GM21390 (cell line): ENCODE data around the gene XRCC4.
"Not testable (repeated sequence)": the region's sequence is repeated elsewhere in the genome, so short reads cannot be mapped to it uniquely, and the experiment has no call there.

Experiments
- ATAC-seq: cut with Tn5 transposase; IDR thresholded peaks from one replicate; pipeline ENCODE4 v1.9.1; 2021; ENCODE audit not compliant: unreplicated experiment

The XRCC4 gene

DNA sequence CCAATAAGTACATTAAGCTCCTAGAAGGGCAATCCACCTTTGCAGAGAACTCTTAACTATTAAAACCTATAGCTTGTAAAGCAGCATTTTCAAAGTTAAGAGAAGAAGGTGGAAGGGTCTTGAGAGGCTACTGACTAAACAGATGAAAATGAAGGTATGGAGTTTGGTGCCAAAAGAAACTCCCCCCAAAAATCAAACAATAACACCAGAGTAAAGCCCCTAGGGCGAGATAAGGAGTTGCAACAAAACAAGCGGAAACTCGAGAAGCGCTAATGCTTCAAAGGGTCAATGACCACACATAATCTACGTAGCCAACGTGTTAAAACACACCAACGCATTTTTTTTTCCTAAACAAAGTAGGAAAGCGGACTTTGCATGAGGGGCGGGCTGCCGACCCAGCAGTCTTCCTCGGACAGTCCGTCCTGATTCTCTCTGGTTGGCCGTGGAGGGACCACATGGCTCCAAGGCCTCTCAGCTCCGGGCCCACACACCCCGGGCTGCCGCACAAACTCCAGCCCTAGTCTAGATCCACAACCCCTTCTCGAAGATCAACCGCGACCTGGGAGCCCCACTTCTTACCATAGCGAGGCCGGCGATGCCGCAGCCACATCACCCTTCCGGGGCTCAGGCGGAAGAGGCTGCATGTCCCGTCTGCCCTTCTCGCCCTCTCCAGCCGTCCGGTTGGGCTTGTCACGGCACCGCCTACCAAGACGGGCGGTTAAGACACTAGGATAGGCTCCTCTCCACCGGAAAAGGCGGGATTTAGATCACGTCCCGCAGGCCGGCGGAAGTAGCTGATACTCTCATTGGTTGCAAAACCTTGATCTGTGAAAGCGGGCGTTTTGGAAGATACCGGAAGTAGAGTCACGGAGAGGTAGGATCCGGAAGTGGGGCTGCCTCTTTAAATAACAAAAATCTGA, at the start of gene XRCC4, which contains the start of gene TMEM167A:
Gene XRCC4, plus strand, starts transcription at position 806 of the 920 bp plus-strand sequence. CDS start 27,373 bp downstream, outside the sequence.
Gene TMEM167A, minus strand, starts transcription at position 653 of the 920 bp plus-strand sequence. Its CDS starts 71 bp downstream, at position 582.
- ATAC-seq, result peak; percentile 98

DNA sequence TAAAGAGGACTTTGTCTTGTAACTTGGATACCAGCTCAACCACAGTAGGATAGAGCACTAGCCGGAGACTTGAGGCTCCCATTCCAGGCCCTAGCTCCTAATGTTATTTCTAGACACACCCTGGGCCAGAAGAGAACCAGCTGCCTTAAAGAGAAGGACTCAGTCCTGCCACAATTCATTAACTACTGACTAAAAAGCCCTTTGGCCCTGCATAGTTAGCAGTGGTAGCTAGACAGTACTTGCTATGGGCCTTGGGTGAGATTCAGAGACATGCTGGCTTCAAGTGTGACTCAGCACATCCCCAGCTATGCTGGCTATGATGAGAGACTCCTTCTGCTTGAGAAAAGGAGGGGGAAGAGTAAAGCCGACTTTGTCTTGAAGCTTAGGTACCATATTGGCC, 47.4 kb upstream of the XRCC4 start:
- no peak for ATAC-seq

DNA sequence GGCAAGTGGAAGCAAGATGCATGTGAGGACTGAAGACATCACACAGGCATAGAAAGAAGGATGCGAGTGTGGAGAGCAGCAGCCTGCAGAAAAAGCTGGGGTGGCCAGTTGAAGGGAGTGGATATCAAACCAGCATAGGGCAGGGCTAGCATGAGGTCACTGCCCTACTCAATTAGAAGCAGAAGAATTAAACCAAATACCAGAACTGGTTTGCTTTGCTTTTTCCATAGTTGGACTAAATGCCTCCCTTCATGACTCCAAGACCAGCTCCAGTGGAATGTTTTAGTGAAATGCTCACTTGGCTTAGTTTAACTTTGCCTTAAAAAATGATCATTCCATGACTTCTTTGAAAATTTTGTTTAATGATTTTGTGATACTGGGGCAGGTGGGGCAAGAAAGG, 46.0 kb upstream of the XRCC4 start:
- ATAC-seq, result no peak

DNA sequence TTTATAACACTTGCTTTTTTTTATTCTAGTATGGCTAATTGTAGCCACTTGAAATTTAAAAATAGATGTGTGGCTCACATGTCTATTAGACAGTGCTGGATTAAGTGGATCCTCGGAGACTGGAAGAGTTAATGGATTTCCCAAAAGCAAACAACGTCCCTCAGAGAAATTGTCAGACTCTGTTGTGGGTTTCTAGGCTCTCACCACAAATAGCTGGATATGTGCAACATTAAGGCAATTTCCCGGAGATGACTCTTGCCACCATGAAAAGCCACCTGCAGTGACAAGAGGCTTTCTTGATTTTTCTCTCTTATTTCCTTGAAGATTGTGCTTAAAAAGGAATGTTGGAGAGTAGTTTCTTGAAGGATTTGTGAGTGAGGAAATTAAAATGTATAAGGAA, 43.3 kb upstream of the XRCC4 start:
- ATAC-seq, result no peak

DNA sequence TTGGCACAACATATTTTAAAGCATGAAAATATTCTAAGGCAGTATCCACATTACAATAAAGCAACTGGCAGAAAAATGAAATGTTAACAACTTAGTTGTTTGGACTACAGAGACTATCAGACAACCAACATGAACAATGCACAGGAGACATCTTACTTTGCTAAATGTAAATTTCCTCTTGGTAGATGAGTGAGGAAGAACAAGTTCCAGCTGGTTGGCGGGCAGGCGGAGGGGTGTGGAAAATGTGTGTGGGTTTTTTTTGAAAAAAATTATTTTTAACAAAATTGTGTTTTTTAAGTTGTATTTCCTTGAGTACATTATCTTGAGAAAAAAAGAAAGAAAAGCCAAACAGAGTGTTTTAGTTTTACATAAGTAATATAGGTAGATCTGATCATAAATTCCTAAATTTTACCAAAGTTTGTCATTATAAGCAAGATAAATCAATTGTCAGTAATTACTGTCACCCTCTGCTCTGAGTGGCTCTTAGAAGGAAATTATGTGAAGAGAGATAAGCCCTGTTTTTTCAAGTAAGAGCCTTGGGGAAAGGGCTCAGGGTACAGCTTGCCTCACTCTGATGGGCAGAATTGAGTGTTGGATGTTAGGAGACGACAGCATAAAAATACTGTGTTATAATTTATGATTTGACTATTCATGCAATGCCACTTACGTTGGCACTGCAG, 42.7 kb upstream of the XRCC4 start:
- no peak for ATAC-seq

DNA sequence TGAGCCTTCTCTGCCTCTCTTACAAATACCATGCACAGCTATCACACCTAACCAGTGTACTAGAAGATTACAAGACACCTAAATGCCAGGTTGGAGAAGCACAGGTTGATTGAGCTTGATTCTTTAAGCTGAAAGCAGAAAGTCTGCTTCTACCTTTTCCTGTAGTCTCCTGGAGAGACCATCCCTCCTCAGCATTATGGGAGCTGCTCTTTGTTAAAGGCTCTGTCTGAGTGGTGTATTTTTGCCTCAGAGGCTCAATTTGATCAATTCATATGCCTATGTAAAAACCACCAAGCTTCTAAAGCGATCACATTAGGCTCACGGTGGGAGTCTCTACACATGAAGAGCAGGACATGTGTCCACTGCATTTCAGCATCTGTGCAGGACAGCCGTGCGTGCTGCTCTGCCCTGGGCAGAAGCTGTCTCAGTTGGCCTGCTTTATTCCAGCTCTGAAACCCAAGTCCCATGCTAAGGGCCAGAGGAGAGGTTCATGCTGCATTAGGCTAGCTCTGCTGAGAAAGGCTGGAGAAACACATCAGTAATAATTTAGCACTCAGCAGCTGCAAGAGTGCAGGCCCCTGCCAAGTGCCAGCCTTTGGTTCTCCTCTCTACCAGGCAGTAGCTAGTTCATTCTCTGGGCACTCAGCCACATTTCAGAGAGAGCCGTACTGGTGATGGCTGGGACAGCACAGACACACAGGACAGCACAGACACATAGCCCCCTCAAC, 41.8 kb upstream of the XRCC4 start:
- ATAC-seq, result no peak

DNA sequence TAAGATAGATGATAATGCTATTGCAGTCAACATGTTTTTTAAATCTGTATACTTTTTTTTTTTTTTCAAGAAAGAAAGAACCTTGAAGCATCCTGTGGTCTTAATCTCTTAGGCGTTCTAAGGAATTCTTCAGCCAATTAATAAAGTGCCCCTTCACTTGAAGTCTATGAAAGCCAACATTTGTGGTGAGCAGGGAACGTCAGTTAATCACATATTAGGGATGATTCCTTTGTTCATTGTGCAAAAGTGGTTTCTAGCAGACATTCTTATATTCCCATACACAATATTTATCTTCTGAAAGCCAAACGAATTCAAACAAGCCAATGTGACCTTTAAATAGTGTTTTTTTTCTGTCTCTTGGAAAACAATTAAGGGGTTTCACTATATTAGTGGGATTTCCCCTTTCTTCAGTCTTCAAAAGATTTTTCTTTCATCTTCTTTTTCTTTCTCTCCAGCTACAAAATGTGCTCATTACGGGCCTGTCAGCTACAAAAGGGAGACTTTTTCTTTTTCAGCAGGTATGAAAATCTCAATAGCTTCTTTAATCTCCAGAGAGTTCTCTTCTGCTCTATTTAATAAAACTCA, 40.3 kb upstream of the XRCC4 start:
- no peak for ATAC-seq

DNA sequence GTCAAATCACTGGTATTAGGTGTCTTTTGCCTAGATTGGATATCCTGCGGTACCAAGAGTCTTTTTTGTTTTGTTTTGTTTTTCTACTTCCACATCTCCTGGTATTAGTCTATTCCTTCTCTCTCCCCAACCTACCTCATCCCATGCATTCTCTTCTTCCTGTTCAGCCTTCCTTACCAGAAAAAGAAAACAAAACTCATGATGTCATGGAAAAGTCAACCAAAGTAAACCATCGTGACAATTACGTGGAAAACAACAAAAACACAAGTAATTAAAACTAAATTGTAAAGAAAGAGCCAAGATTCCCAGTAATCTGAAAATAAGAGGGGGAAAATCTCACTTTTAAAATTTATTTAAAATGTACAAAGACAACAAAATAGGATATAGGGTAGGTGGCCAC, 38.4 kb upstream of the XRCC4 start:
- ATAC-seq, result no peak

DNA sequence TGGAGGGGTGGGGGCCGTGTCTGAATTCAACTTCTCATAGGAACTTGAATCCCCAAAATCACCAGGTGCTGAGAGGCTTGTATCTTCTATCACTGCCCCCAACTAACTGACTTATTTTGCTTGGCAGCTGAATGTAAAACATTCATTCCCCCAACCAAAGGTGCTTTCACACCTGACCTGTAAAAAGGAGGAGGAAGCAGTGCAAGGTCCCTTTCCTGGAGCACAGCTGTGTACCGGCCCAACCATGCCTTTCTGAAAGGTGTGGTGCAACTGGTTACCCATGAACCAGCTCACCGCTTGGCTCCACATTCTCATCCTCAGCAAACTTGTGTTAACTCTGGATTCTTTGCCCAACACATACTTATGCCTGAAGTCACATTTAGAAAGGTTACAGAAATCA, 34.8 kb upstream of the XRCC4 start:
- ATAC-seq, result no peak

DNA sequence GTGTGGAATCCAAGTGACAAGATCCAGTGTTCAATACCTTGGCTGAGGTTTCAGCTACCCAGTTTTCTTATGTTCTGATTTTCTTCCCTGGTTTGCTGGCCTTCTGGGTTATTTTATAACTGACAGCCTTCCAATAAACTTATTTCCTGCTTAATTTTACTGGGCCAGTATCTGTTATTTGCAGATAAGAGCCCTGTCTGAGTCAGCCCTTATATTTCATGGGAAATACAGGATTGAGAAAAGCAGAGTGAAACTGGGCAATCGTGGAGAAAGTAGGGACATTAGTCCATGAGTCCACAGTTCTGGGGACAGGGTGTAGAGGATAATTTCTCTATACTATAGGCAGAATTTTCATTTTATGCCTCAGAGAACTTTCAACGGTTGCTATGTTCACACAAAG, 32.4 kb upstream of the XRCC4 start:
- ATAC-seq, result no peak

DNA sequence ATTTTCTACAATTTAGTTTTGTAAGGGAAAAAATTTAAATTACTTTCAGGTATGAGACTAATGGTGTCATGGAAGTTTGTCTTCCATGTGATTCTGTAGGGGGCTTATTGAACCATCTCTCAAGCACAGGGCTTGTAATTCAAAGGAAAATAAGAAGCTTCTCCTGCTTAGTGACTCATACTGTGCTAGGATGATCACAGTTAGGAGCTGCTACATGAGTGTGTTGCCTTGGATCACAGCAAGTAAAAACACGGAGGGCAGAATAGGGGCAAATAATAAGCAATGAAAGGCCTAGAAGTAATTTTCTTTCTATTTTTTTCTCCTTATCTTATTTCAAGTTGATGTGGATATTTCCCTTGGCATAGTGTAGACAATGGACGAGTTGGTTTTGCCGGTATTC, 29.1 kb upstream of the XRCC4 start:
- ATAC-seq, result no peak

DNA sequence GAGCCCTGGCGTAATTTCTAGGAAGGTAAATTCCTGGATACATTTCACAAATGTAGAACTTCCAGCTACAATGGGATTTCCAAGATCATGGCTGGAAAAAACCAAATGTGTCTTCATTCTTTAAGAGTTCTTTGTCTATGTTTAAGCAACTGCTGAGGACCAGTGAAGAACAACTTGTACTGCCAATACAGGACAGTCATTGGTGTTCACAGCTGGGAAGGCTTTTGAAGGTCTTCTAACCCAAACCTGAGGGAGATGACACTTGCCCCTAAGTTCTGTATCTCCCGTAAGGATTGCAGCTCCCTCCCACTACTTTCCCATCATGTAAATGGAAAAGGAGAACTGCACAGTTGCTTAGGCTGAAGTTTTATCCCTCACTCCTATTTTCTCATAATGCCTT, 28.5 kb upstream of the XRCC4 start:
- no peak for ATAC-seq

DNA sequence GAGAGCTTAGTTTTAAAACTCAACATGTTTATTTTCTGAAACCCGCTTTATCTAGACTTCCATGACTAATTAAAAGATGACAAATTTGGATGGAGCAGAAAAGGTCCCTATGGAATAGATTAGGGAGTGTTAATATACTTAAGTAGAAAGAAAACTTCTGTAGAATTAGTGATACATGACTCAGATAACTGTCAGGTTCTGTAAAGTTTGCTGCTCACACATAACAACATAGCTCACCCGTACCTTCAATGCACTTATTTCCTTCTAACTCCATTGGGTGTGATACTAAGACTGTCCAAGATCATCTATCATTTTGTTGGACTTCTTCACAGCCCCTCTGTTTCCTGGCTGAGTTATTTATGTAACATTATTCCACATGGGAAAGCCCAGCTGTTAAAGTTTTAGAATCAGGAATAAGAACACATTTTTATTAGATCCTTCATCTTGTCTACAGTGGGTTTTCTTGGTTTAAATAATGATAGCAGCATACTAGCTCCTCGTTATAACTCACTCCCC, 27.9 kb upstream of the XRCC4 start:
- no peak for ATAC-seq

DNA sequence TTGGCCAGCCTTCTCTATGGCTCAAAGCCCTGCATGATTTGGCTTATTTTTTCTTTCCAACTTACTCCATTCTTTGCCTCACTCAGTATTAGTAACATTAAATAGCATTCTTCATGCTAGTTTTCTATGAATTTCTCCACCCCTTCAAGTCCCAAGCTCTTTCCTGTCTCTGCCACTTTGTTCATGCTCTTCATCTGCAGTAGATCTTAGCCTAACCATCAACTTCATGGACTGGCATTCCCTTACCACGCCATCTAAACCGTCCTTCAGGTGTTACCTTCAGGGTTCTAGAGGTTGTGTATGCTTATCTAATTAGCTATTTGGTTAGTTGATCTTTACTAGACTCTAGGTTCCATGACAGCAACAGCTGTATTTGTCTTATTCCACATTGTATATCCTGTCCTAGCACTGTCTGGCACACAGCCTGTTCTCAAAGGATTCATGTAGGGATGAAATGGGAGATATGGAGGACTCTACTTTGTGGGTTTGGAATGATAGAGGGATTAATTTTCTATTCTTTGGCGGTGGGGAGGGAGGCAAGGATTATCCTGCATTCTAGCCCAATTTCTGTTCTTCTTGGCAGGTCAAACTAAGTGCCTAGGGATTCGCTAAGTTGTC, 26.5 kb upstream of the XRCC4 start:
- no peak for ATAC-seq

DNA sequence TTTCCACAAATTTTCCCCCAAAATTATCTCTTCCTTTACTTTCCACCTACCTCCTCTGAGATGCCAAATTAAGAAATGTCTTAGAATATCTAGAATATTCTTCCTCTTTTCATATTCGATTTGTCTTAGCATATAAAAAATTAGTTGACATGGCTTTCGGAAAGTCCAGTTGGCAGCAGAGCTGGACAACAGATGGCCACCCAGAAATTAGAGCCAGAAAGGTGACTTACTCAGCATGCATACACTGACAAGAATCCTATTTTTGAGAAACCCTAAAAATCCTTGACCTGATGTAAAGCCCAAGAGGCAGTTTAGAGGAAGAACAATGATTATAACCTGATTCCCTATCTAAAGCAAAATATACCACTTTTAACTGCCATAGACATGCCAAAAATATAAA, 22.2 kb upstream of the XRCC4 start:
- no peak for ATAC-seq

DNA sequence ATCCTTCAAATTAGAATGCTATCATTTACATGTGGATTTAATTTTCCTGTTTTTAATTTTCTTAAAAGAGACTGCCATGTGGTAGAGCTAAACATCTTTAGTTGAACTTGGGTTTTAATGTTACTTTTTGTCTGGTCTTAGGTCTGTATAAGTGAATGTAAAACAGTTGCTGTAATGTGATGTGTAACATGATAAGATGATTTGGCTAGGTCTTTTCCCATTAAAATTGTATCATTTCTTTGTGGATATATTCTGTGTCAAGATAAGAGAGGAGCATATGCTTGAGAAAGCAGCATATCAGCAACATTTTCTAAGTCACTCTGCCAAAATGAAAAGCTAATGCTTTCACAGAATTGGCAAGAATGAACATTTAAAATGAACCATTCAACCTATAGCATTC, 18.6 kb upstream of the XRCC4 start:
- ATAC-seq, result no peak

DNA sequence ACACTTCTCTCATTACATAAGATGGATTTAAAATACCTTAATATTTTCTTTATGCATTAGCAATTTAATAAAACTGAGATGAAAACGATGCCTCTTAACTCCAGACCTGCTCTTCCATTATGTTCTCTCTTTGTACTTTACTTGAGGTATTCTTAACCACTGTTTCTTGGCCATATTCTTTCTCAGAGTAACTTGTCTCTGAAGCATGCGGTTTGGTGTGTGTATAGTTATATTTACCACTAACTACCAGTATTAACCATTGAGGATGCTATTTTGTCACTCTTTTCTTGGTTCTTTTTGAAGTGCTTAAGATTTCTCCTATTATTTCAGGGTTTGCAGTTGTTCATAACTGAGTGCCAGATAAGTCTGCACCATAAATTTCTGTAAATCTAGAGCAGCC, 18.0 kb upstream of the XRCC4 start:
- peak; percentile 59 for ATAC-seq

DNA sequence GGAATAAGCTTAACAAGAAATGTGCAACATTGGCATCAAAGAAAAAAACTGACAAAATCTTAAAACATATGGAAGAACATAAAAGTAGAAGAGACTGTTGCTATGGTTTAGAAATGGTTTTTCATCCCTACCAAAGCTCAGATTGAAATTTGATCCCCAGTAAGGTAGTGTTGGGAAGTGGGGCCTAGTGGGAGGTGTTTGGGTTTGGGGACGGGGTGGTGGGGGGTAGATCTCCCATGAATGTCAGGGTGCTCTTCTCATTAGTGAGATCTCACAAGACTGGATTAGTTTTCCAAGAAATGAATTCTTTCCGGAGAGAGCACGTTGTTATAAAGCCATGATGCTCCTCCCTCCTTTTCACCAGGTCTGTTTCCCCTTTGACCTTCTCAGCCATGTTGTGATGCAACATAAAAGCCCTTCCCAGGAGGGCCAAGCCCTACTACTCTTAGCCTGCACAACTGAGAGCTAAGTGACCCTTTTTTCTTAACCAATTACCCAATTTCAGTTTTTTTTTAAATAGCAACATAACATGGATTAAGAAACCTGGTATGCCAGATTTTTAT, 10.7 kb upstream of the XRCC4 start:
- ATAC-seq, result no peak

DNA sequence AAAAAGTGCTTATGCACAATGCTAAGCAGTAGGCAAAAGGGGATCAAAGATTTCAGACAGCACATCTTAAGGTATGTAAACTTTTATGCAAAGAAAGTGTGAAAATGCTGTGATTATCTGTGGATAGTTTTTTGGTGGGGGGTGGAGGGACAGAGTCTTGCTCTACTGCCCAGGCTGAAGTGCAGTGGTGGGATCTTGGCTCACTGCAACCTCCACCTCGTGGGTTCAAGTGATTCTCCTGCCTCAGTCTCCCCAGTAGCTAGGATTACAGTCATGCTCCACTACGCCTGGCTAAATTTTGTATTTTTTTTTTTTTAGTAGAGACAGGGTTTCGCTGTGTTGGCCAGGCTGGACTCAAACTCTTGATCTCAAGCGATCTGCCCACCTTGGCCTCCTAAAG, 10.0 kb upstream of the XRCC4 start:
- not testable (repeated sequence) for ATAC-seq

DNA sequence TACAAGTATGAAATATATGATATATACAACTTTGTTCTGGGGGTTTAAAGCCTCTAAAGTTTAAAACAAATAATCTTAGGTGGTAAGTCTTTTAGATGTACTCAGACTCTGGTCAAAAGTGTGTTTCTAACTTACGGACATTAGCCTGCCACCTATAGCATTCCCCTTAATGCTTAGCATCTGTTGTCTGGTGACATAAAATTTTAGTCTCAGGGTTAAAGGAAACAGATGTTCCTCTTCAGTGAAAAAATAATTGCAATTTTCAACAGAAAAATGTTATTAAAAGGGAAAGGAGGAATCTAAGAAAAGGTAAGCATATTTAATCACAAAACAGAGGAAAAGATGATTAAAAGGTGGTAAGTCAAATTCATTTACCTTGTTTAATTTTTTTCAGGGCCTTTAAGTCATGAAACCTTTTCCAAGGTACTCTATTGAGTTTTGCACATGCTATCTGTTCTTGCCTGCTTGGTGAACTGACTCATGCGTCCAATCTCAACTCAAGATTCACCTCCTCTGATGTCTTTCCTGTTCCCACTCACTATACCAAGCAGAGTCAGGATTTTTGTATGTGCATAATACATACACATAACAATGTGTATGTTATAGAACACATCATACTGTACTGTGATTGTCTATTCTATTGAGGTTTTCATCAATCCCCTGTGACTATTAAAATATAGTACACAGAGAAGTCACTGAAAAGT, 8.1 kb upstream of the XRCC4 start:
- no peak for ATAC-seq
